BE2C (cell line): ENCODE results near the gene KARS1.

Source experiments
- DNase-seq: peaks from one replicate; pipeline ENCODE4 v3.0.0-alpha.2; 2020
- H3K27me3 ChIP-seq: fragments of 250-450 bp; sonication (Bioruptor Pico); 2 replicates; pipeline ENCODE4 v1.5.1; 2020; ENCODE audit warnings: mild to moderate bottlenecking
- H3K36me3 ChIP-seq: fragments of 250-450 bp; sonication (Bioruptor Pico); 2 replicates; pipeline ENCODE4 v1.5.1; 2020; ENCODE audit warnings: mild to moderate bottlenecking
- H3K4me1 ChIP-seq: fragments of 250-450 bp; sonication (Bioruptor Pico); 2 replicates; pipeline ENCODE4 v1.5.1; 2020
- H3K4me3 ChIP-seq: 2 replicates; pipeline ENCODE4 v1.5.1; 2011; ENCODE audit warnings: low read depth, low read length
- H3K9me3 ChIP-seq: fragments of 250-450 bp; sonication (Bioruptor Pico); 2 replicates; pipeline ENCODE4 v1.5.1; 2020
- CTCF ChIP-seq: IDR thresholded peaks from 2 replicates; pipeline ENCODE4 v1.5.1; 2012; ENCODE audit warnings: mild to moderate bottlenecking, low read depth, low read length

The KARS1 gene

GRCh38 chr16:75629132-75629531 is 18.3 kb downstream of the KARS1 start:
- no peak for TF ChIP-seq CTCF
- no peak for DNase-seq
- no peaks in the 10 kb centered on the region for H3K9me3 ChIP-seq
- no peaks in the 10 kb centered on the region for H3K4me1 ChIP-seq
- peaks cover 82% of the 10 kb centered on the region for H3K36me3 ChIP-seq
- no peak overlapping the region for H3K4me3 ChIP-seq
- H3K27me3 ChIP-seq, result no peaks in the 10 kb centered on the region

GRCh38 chr16:75628351-75628750 is 19.1 kb downstream of the KARS1 start:
- Histone ChIP-seq H3K4me3 (no peak overlapping the region), H3K36me3 (peaks cover 74% of the 10 kb centered on the region), H3K27me3 (no peaks in the 10 kb centered on the region), H3K4me1 (no peaks in the 10 kb centered on the region), H3K9me3 (no peaks in the 10 kb centered on the region)
- no peak for TF ChIP-seq CTCF
- no peak for DNase-seq

GRCh38 chr16:75627851-75628250 is 19.6 kb downstream of the KARS1 start:
- Histone ChIP-seq H3K4me3 (no peak overlapping the region), H3K27me3 (no peaks in the 10 kb centered on the region), H3K9me3 (no peaks in the 10 kb centered on the region), H3K4me1 (no peaks in the 10 kb centered on the region), H3K36me3 (peaks cover 69% of the 10 kb centered on the region)
- DNase-seq, result no peak
- no peak for TF ChIP-seq CTCF

- Histone ChIP-seq H3K4me3 (no peak overlapping the region), H3K9me3 (no peaks in the 10 kb centered on the region), H3K36me3 (peaks cover 60% of the 10 kb centered on the region), H3K4me1 (no peaks in the 10 kb centered on the region; the same call in 1 of the 2 replicates), H3K27me3 (no peaks in the 10 kb centered on the region)
- no peak for DNase-seq
- no peak for TF ChIP-seq CTCF
These were observed 20.7 kb downstream of the KARS1 start for GRCh38 chr16:75626806-75627205.

GRCh38 chr16:75624921-75625334 is 22.5 kb downstream of the KARS1 start:
- no peak overlapping the region for H3K4me3 ChIP-seq
- H3K27me3 ChIP-seq, result no peaks in the 10 kb centered on the region
- no peak for DNase-seq
- H3K36me3 ChIP-seq, result peaks cover 44% of the 10 kb centered on the region
- TF ChIP-seq CTCF, result no peak
- no peaks in the 10 kb centered on the region for H3K9me3 ChIP-seq
- H3K4me1 ChIP-seq, result no peaks in the 10 kb centered on the region; the same call in 1 of the 2 replicates

GRCh38 chr16:75622761-75623605 is 24.5 kb downstream of the KARS1 start, which contains the start of gene ADAT1:
ADAT1 (minus strand) TSS chr16:75623281; CDS start chr16:75620799, 2,482 bp downstream.
- no peak for TF ChIP-seq CTCF
- Histone ChIP-seq H3K27me3 (no peaks in the 10 kb centered on the region), H3K4me3 (peak within 1 kb of the TSS; percentile 83), H3K9me3 (no peaks in the 10 kb centered on the region), H3K36me3 (peaks cover 26% of the 10 kb centered on the region), H3K4me1 (no peaks in the 10 kb centered on the region; the same call in 1 of the 2 replicates)
- peak; percentile 97 for DNase-seq
